Umbilical cord (tissue), 2 donors: ENCODE data around the gene TLR2. TPM values are rescaled to one million over a fixed set of nuclear protein-coding genes. Genes with fewer than 3 reads are reported as not detected.
"Not testable (repeated sequence)": the region's sequence is repeated elsewhere in the genome, so short reads cannot be mapped to it uniquely, and the experiment has no call there.

Source experiments
- DNase-seq: peaks from one replicate; pipeline ENCODE4 v3.0.0-alpha.2; 2015; ENCODE audit warnings: low spot score
- total RNA-seq: library from RNA; depleted of rRNA; stranded (reverse); fragments of >200 nt; gene quantifications from one replicate; pipeline ENCODE4 v1.2.3, GENCODE V29; 2014; ENCODE audit warnings: low replicate concordance; ENCODE audit not compliant: insufficient read depth

TLR2 gene
- total RNA-seq, 1 donor from 2014 or later, result 16.4 TPM

DNA sequence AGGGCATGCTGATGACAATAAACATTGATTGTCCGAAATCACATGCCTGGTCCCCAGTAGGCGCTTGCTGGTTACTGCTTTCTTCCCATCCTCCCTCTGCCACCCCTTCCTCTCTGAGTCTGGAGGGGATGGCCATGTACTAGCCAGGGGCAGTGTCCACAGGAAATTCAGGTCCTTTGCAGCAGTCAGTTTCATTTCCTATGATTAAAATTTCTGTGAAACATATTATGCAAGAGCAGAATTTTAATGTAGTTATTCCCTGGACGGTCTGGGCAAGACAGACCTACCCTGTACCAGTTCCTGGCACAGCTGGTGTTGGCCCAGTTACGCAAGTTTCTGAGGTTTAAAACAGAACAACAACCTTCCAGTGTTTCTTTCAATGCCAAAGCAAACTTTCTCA is 28.2 kb upstream of the TLR2 start:
- peak; percentile 29 for DNase-seq

DNA sequence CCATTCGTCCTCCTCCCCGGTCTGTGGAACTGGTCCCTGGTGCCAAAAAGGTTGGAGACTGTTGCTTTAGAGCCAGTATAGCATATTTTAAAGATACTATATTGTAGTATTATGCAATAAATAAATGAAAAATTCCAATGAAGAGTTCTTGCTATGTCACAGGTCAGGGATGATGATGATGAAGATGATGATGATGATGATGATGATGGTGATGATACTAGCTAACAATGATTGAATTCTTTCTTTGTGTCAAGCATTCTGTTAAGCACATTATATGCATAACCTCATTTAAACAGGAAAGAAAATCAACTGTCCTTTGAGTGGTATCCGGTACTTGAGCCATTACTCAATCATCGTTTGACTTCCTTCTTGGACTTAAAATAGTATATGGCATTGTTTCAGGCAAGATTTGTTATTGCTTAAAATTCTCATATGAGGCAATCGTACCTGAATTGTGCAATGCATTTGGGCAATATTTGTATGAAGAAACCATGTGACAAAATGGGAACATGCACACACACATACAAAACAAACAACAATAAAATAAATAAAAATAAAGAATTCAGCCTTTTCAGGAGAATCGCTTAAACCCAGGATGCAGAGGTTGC is 22.8 kb upstream of the TLR2 start:
- peak; percentile 25 for DNase-seq

DNA sequence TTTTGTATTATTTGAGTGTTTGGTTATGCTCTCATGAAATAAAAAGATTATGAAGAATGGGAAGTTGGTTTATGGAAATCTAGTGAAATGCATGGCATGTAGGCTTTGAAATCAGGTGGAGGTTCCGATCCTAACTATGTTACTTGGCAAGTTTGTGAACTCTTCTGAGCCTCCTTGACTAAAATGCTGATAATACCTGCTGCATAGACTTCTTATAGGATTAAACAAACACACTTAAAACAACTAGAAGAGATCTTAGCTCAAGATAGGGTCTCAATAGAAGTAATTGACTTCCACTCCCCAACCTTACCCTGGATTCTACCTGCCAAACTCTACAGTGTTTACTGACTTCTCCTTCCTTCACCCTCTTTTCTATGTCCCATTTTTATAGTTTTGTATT is 22.2 kb upstream of the TLR2 start:
- no peak for DNase-seq

DNA sequence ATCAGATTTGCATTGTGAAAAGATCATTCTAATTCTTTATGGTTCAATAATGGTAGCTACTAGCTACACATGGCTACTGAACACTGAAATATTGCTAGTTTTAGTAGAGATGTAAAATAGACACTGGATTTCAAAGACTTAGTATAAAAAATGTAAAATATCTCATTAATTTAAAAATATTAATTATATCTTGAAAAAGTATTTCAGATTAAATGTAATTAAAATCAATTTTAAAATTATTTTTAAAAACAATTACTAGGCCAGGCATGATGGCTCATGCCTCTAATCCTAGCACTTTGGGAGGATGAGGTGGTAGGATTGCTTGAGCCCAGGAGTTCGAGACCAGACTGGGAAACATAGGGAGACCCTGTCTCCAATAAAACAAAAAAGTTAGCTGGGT is 20.4 kb upstream of the TLR2 start:
- no peak for DNase-seq

DNA sequence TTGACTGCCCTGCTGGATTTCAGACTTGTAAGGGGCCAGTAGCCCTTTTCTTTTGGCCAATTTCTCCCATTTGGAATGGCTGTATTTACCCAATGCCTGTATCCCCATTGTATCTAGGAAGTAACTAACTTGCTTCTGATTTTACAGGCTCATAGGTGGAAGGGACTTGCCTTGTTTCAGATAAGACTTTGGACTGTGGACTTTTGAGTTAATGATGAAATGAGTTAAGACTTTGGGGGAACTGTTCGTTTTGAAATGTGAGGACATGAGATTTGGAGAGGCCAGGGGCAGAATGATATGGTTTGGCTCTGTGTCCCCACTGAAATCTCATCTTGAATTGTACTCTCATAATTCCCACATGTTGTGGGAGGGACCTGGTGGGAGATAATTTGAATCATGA is 17.6 kb upstream of the TLR2 start:
- DNase-seq, result not testable (repeated sequence)

DNA sequence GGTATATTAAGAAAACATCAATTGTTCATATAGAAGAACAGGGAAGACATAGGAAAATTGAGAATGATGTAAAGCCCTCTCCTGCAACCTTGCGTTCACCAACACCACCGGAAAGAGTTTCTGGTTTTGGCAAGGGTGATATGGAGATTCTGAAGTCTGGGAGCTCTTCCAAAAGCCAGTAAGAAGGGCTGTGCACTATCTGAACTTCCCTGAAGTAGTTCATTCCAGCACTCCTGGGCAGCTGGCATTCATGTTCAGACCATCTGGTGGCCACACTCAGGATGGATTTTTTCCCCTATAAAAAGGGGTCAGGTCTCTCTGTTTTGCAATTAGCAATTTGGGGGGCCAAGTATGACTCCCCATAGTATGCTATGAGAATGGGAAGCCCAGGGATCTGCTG is 15.4 kb upstream of the TLR2 start:
- DNase-seq, result no peak

DNA sequence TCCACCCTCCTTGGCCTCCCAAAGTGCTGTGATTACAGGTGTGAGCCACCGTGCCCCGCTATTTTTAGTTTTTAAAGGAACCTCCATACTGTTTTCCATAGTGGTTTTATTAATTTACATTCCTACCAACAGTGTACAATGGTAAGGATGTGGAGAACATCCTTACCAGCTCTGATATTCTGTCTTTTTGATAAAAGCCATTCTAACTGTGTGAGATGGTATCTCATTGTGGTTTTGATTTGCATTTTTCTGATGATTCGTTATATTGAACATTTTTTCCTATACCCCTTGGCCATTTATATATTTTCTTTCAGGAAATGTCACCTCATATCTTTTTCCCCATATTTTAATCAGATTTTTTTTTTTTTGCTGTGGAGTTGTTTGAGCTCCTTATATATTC is 14.2 kb upstream of the TLR2 start:
- DNase-seq, result no peak

DNA sequence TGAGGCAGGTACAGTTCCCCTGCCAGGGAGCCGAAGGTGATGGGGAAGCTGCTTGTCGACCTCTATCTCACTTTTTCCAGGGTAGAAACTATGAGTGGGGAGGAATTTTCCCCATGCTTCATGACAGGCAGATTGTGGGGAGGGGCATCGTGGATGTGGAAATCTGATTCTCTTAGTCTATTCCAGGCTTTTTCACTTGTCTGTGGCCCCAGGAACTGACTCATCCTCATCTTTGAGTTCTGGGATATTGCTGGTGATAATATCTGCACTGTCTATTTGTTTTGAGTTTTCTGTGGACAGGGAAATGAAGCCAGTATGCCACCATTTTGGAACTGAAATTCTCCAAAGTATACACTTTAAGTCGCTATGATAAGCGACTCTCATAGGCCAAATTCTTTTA is 7.6 kb upstream of the TLR2 start:
- no peak for DNase-seq

DNA sequence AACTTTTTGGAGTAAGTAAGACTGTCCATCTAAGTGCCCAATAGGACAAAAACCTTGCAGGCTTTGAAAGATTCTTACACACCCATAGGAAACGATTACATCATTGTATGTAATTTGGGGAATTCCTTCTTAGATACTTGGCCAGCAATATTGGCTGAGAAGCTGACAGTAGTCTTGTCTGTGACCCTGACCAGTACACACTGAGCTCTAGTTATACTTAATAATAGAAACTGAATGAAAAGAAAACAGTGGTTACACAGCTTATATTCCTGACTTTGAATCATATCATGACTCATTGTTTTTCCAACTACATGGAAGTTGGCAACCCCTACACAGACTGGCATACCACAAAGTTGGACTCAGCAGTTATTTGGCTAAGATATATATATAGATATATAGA is 7.1 kb upstream of the TLR2 start:
- no peak for DNase-seq

DNA sequence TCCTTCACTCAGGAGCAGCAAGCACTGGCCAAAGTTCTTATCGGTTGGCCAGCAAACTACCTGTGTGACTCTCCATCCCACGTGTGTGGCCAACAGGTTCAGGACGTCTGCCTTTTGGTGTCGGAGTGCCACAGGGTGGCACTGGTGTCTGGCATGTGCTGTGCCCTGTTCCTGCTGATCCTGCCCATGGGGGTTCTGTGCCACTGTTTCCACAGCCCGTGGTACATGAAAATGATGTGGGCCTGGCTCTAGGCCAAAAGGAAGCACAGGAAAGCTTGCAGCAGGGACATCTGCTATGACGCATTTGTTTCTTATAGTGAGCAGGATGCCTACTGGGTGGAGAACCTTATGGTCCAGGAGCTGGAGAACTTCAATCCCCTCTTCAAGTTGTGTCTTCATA is 4.6 kb upstream of the TLR2 start:
- DNase-seq, result no peak

DNA sequence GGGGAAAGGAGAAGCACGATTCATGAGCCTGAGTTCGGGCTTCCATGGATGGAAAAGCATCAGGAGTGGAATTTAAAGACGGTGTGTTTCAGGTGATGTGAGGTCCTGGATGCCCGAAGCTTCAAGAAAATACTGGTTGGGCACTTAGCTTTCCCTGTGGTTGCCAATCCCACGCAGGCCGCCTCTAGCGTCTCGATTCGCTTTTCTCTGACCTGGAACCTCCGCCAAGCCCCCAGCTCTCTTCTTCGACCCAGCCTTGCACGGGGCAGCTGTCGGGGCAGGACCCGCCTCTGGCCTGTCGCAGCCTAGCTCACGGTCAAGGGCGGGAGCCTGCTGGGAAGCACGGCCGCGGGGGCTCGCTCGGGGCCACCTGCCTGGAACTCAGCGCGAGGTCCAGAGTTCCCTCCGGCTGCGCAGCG is 308 bp upstream of the TLR2 start:
- DNase-seq, result no peak

DNA sequence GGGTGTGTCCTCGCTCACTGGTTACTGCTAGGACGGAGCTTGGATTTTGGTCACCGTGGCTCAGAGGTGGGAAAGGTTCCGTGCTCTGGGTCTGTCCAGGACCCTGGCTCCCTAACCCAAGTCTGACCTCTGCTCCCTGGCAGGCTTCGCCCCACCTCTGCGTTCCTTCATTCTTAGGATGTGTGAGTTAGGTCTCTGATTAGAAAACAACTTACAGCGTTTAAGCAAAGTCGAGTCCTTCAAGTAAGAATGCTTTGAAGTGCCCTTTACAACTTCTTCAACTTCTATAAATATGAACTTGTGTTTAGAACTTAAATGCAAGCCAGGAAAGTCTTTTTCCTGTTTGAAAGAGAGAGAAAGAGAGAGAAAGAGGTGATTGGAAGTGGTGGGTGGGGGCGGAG is 891 bp downstream of the TLR2 start:
- DNase-seq, result no peak

DNA sequence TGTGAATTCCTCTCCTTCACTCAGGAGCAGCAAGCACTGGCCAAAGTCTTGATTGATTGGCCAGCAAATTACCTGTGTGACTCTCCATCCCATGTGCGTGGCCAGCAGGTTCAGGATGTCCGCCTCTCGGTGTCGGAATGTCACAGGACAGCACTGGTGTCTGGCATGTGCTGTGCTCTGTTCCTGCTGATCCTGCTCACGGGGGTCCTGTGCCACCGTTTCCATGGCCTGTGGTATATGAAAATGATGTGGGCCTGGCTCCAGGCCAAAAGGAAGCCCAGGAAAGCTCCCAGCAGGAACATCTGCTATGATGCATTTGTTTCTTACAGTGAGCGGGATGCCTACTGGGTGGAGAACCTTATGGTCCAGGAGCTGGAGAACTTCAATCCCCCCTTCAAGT is 20.4 kb downstream of the TLR2 start:
- no peak for DNase-seq

DNA sequence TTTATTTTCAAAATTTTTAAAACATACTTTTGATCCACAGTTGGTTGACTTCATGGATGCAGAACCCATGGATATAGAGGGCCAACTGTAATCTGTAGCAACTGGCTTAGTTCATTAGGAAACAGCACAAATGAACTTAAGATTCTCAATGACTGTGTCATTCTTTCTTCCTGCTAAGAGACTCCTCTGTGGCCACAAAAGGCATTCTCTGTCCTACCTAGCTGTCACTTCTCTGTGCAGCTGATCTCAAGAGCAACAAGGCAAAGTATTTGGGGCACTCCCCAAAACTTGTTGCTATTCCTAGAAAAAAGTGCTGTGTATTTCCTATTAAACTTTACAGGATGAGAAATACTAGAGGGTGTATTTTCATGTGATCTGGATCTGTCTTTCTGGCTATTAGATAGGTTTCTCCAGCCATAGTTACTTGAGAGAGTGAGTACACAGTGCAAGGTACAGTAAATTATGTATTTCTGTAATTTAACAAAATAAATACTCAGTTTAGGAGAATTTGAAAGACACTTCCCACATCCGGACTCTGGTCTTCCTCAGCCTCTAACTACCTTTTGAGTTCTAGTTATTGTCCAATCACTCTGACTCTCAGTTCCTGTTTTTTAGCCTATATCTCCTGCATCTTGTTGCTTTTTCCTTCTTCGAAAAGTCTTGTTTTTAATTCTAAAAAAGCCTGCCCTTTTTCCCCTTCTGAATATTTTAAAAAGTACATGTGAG is 21.8 kb downstream of the TLR2 start:
- DNase-seq, result no peak

DNA sequence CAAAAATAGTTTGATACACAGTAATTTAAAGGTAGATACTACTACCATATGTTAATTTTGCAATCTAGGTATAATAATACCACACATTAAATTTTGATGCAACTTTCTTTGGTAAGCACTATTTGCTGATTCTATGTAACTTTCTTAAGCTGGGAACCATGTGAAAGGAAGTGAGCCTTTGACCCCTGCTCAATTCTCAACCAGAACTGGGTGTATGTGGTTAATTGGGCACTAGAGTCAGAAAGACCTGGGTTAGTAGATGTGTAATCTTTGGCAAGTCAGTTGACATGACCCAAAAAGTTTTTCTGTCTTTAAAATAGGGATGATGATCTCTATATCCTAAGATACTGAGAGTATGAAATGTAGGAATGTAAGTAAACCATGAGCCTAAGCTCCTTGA is 22.4 kb downstream of the TLR2 start:
- DNase-seq, result no peak

DNA sequence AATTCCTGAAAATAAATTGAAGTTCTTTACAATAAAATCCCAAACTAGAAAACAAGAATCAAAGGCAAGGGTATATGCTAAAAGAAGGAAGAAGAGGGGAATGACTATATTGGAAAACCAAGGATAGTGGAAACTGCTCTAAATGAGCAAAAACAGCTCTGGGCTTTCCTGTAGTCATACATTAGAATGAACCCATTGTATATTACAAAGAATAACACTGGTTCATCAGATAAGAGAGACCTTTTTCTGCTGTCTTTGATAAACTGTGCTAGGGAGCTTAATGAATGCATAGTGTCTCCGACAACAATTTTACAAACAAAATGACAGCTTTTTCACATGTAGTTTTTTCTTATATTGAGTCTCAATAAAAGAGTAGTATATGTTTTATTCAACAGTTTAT is 26.6 kb downstream of the TLR2 start:
- DNase-seq, result no peak

DNA sequence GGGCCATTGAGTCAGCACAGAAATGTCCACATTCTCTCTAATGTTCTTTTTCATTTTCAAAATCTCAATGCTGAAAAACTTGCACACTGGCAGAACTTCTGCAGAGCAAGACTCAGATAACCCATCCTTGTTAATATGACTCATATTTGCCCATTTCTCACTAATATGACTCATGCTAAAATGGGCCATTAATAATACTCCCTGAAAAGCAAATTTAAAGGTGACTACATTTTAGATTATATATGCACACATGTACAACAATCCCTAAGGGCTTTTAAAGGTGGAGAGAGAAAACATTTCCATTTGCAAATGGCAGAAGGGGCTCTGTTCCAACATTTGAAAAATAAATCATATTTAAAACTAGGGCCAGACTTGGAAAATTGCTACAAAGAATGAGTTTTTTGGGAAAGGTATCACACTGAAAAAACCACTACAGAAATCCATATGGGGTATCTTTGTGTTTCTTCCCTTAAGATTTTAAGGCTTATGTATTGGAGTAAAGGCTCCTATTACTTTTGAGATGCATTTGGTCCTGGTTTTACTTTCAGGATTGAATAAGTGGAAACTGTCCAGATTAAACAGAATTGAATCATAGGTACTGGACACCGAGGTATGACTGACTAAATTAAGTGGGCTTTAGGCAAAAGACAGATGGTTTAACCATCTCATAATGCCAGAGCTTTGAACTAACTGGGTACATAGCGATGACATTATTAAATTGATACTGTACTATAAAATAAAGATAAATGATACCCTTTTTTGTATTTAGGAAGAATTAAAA is 30.0 kb downstream of the TLR2 start:
- peak; percentile 24 for DNase-seq

DNA sequence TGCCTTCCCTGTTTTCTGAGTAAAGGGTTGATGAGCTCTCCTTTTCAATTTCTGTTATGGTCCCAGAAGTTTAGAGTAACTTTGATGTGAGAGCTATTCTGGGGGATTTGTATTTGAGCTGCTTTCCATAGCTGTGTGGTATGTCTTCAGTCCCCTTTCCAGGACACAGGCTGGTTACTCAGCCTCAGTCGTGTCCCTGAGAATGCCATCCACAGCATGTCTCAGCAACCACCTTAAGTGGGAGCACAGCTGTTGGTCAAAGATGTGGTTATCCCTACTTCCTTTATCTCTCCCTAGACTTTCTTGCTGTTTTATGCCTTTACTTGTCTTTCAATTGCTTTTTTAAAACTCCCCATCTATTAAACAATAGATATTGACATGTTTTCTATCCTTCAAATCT is 38.0 kb downstream of the TLR2 start:
- DNase-seq, result no peak

DNA sequence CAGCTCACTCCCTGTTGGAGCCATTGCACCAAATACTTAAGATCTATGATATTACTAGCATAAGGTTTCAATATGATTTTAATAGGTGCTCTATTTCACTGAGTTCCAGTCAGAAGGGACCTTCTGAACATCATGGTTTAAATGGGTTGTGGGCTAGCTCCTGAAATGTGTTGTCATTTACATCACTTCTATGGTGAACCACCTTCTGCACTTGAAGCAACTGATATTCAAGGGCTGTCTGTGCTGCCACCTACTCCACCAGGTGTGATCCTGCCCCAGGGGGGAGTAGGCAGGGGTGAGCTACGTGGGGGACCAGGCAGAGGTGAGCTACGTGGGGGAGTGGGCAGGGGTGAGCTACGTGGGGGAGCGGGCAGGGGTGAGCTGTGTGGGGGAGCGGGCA is 40.5 kb downstream of the TLR2 start:
- no peak for DNase-seq

DNA sequence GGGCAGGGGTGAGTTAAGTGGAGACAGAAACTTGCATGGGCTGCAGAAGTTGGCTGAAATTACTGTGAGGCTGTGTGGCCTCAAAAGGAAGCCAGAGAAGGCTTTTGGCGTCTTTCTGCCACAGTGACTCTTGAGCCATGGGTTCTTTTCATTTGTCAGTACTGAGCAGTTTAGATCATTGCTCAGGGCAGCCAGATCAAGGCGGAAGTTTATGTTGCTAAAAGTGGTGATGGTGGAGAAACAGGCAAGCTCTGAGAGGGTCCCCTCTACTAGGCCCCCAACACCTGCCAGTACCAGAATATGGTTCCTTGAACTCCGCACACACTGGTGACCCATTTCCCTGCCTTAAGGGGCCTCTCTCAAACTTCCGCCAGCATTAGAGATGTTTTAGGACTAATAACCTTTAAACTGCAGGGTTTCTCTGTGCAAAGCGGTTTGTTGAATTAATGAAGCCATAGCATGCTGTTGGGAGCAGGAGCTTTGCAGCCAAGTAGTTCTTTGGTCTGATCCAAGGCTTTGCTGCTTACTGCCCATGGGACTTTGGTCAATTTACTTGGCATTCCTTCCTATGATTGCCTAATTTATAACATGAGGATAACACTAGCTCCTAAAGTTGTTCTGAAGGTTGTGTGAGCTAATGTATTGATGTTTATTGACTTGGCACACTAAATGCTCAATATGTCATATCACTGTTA is 41.2 kb downstream of the TLR2 start:
- DNase-seq, result no peak

DNA sequence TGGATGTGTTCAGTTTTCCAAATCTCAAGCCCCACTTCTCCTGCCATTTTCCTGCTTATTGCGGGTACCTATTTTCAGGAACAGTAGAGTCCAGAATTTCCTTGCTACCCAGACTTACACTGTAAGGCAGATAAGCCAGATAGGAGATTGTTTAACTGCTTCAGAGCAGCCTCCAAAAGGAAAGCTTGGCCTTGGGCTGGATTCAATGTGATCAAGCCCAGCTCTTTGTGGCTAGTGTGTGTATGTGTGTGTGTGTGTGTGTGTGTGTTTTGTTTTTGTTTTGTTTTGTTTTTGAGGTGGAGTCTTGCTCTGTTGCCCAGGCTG is 41.7 kb downstream of the TLR2 start:
- no peak for DNase-seq

DNA sequence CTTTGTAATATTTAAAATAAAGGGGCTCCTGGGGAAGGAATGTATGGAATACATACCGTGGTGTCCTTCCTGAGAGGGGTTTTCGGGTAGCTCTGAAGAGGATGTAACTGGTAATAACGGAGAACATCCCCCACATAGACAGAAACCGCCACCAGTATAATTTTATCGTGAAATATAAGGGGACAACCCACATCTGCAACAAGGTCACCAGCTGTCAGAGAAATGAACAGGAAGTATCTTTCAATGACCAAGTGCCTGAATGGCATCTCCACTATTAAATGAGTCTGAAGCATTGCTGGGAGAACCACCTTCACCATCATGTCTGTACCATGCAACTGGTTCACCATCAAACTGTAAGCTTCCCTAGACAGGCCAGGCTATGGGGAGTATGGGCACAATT is 44.1 kb downstream of the TLR2 start:
- no peak for DNase-seq

DNA sequence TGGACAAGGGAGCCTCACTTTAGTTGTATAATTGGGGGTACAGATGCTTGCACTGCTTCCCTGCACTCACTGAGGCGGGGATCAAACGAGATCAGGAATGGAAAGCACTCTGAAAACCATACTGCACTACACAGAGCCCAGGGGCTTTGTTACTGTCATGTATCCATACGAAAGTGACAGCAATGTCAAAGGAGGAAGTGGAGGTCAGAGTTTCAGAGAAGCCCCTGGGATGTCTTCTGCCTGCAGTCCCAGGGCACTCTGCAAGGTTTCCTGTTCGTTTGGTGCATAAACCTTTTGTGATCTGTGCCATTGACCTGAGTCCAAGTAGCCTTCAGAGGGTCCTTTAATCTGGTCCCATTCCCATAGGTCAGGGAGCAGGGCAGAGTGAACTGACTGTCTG is 44.6 kb downstream of the TLR2 start:
- no peak for DNase-seq
